VCaP (cell line): ENCODE measurements around the gene OR2B6.

Source experiments
- H3K27ac ChIP-seq: fragments of 450-650 bp; 2 replicates; pipeline ENCODE4 v1.5.1; 2017
- TF ChIP-seq, protein P1 (sequence below): fragments of 450-650 bp; conservative IDR thresholded peaks from 2 replicates; pipeline ENCODE4 v1.5.1; 2017; ENCODE audit warnings: mild to moderate bottlenecking, moderate library complexity

Gene OR2B6

GRCh38 chr6:28001351-28001750, 44.3 kb downstream of the OR2B6 start:
- no peak overlapping the region for H3K27ac ChIP-seq
- TF ChIP-seq, protein P1, sequence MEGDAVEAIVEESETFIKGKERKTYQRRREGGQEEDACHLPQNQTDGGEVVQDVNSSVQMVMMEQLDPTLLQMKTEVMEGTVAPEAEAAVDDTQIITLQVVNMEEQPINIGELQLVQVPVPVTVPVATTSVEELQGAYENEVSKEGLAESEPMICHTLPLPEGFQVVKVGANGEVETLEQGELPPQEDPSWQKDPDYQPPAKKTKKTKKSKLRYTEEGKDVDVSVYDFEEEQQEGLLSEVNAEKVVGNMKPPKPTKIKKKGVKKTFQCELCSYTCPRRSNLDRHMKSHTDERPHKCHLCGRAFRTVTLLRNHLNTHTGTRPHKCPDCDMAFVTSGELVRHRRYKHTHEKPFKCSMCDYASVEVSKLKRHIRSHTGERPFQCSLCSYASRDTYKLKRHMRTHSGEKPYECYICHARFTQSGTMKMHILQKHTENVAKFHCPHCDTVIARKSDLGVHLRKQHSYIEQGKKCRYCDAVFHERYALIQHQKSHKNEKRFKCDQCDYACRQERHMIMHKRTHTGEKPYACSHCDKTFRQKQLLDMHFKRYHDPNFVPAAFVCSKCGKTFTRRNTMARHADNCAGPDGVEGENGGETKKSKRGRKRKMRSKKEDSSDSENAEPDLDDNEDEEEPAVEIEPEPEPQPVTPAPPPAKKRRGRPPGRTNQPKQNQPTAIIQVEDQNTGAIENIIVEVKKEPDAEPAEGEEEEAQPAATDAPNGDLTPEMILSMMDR: no peak

DNA sequence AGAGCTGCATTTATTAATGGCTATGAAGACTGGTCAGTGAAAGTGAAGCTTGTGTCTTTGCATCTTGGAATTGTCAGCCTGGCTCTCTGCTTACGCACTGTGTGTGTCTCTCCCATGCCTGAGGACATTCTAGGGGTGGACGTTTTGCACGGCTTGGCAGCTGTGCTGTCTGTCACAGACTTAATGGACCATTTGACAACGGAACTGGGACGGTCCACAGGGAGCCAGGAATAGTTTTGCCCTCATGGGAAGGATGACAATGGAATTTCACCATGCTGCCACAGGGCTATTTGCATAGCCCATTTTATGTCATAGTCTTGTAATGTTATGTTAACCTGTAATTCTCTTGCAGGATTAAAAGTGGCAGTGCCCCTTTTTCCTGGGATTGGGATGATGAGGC, 44.7 kb downstream of the OR2B6 start:
- no peak overlapping the region for H3K27ac ChIP-seq
- TF ChIP-seq, protein P1: no peak

DNA sequence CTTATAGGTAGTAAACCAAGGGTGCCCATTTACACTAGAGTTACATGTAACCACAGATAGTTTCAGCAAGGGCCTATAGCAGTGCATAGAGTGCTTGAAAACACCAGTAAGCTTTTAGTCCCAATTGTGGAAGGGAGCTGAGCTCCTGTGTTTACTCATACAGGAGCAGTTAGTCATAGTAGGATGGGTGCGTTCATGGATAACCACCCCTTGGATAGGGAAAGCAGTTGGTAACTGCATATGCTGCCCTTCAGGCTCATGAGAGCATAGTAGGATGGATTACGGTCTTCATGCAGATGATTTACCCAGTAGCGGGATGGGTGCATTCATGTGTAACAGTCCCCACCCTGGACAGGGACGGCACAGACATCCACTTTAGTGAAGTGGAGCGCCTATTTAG, 45.1 kb downstream of the OR2B6 start:
- H3K27ac ChIP-seq: no peak overlapping the region
- TF ChIP-seq, protein P1: no peak

DNA sequence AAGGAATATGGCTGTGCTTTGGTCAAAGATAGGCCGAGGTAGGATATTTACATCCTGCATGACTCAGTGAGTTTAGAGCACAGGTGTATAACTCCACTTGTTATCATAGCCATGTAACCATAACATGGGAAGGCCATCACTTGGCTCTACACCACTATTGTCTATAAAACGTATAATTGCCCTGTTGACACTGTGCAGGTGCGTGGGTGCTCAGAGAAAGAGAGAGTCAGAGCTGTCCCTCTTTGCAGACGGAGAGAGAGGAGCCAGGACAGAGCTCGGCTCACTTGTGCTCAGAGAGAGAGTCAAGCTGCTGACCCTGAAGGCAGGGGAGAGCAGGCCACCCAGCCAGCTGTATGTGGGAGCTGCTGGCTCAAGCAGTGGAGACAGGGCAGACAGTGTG, 46.0 kb downstream of the OR2B6 start:
- H3K27ac ChIP-seq: no peak overlapping the region
- TF ChIP-seq, protein P1: no peak

DNA sequence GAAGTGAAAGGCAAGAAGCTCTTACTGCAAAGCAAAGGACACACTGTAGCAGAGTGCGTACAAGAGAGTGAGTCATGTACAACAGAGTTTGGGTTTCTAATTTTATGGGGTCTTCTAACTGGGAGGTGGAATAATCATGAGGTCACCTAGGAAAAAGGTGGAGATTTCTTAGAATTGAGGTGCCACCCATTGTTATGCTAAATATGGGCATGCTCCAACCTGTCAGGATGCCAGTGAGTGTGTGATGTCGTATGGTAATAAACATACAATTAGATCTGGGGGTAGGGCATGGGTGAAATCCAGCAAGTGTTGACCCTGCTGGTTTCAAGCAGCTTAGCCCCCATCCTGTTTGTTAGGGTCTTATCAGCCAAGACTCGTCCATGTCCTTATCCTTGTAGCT, 46.6 kb downstream of the OR2B6 start:
- TF ChIP-seq, protein P1: no peak
- H3K27ac ChIP-seq: no peak overlapping the region

DNA sequence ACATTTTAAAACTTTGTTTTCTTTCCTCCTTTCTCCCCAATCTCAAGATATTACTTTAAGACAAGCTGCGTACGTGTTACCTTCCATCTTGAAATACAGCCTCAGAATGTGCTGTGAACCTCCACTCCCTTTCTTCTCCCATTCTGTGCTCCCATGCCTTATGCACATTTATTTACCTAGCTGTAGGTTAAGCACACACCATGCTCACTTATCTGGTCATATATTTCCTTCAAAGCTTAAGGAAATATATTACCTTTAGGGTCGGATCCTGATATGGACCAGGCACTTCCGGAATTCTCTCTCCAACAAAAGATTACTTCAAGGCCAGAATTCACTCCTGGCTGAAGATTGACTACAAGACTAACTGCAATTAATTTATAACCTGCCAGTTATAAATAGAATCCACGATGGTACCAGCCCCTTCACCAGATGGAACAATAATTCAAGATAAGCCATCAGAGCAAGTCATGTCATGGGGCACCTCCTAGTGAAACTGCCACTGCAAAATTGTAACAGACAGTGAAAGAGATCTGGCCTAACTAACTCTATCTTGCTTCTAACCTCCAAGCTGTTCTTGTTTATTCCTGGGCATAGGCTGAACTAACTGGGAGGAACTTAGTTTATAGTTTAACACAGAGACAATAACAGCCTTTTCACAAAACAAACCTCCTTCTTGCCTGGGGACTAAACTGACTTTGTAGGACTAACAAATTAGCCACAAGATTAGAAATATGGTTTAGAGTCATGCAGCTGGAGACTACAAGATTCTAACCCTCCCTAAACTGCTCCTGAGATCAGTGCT, 47.5 kb downstream of the OR2B6 start:
- no peak overlapping the region for H3K27ac ChIP-seq

DNA sequence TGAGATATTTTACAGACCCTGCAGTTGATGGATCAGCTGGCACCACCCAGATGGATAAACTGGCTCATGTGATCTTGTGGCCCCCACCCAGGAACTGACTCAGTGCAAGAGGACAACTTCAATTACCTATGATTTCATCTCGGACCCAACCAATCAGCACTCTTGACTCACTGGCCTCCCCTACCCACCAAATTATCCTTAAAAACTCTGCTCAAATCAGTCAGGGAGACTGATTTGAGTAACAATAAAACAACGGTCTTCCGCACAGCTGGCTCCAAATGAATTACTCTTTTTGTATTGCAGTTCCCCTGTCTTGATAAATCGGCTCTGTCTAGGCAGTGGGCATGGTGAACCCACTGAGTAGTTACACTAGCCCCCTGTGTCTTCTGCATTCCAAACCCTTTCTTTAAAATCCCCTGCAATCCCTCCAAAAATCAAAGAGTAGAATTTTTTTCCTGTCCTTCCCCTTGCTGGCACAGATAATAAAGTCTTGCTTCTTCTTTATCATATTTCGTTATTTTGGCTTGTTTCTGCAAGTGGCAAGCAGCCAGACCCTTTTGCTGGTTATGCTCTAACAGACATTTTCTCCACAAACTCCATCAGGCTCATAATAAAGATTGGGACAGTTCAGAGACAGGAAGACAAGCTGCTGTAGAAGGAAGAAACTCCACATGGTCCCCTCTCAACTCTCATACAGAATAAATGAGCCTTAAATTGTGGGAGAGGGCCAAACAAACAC, 48.3 kb downstream of the OR2B6 start:
- TF ChIP-seq, protein P1: no peak
- no peak overlapping the region for H3K27ac ChIP-seq

More for the DNA sequence above, 47.5 kb downstream of the OR2B6 start:
- TF ChIP-seq, protein P1: no peak
